T-helper 2 cell treated with Interferon-gamma antibody and Interleukin-4, amounts not matched to agents 100 ng/mL and 5 ng/mL, for 36 hours (primary cell): Measurements from ENCODE around the gene SCAMP1. TPM values are rescaled to one million over a fixed set of nuclear protein-coding genes. Genes with fewer than 3 reads are reported as not detected.
"Not testable (repeated sequence)": the region's sequence is repeated elsewhere in the genome, so short reads cannot be mapped to it uniquely, and the experiment has no call there.

ENCODE experiments used
- intact Hi-C: fragments of 100-400 bp; cut with micrococcal nuclease; formaldehyde crosslinking; loops from one replicate; pipeline ENCODE4 v1.15.1; 2023
- total RNA-seq: library from RNA; stranded (reverse); gene quantifications from 2 replicates; pipeline ENCODE4 v1.2.3, GENCODE V29; 2022

The SCAMP1 gene
- total RNA-seq, 1 donor from 2014 or later, result 16.0 TPM

- intact Hi-C loops, result no loop called here
Observed at GRCh38 chr5:78419396-78419795, 59.0 kb downstream of the SCAMP1 start.

- intact Hi-C loops, result no loop called here
Observed at GRCh38 chr5:78420548-78420947, 60.1 kb downstream of the SCAMP1 start.

- intact Hi-C loops, result no loop called here
Observed at GRCh38 chr5:78424665-78425064, 64.2 kb downstream of the SCAMP1 start.

GRCh38 chr5:78429332-78429980 lies 69.0 kb downstream of the SCAMP1 start:
- intact Hi-C loops, result no loop called here

- intact Hi-C loops, result no loop called here
Observed at GRCh38 chr5:78430866-78431265, 70.4 kb downstream of the SCAMP1 start.

- intact Hi-C loops, result no loop called here
Observed at GRCh38 chr5:78433972-78434371, 73.6 kb downstream of the SCAMP1 start.

- intact Hi-C loops, result no loop called here
Observed at GRCh38 chr5:78447775-78448424, 87.5 kb downstream of the SCAMP1 start.

- intact Hi-C loops, result no loop called here
Observed at GRCh38 chr5:78449103-78449502, 88.7 kb downstream of the SCAMP1 start.

- intact Hi-C loops, result not testable (repeated sequence)
Observed at GRCh38 chr5:78457507-78457906, 97.1 kb downstream of the SCAMP1 start.

- intact Hi-C loops, result no loop called here
Observed at GRCh38 chr5:78458843-78459242, 98.4 kb downstream of the SCAMP1 start.

GRCh38 chr5:78467140-78467539 lies 106.7 kb downstream of the SCAMP1 start:
- intact Hi-C loops, result no loop called here

GRCh38 chr5:78467752-78468357 lies 107.4 kb downstream of the SCAMP1 start:
- intact Hi-C loops, result no loop called here

GRCh38 chr5:78471896-78472295 lies 111.5 kb downstream of the SCAMP1 start:
- intact Hi-C loops, result no loop called here

- intact Hi-C loops, result no loop called here
Observed at GRCh38 chr5:78472469-78473106, 112.2 kb downstream of the SCAMP1 start.

GRCh38 chr5:78473751-78474150 lies 113.3 kb downstream of the SCAMP1 start:
- intact Hi-C loops, result no loop called here

- intact Hi-C loops, result no loop called here
Observed at GRCh38 chr5:78475370-78475769, 115.0 kb downstream of the SCAMP1 start.

GRCh38 chr5:78476795-78477194 lies 116.4 kb downstream of the SCAMP1 start:
- intact Hi-C loops, result no loop called here

- intact Hi-C loops, result no loop called here
Observed at GRCh38 chr5:78482948-78483347, 122.5 kb downstream of the SCAMP1 start.

- intact Hi-C loops, result no loop called here
Observed at GRCh38 chr5:78483809-78484521, 123.5 kb downstream of the SCAMP1 start.

GRCh38 chr5:78486218-78486617 lies 125.8 kb downstream of the SCAMP1 start:
- intact Hi-C loops, result no loop called here

GRCh38 chr5:78487846-78488245 lies 127.4 kb downstream of the SCAMP1 start:
- intact Hi-C loops, result no loop called here
